GM18507 (cell line): ENCODE measurements around the gene AXL.
"Not testable (repeated sequence)": the region's sequence is repeated elsewhere in the genome, so short reads cannot be mapped to it uniquely, and the experiment has no call there.

Experiments used
- DNase-seq: peaks from one replicate; pipeline ENCODE4 v3.0.0; 2011; ENCODE audit warnings: low read depth; ENCODE audit not compliant: insufficient read length; ENCODE audit errors: extremely low spot score
- FAIRE-seq: peaks from 2 replicates; lab custom pipeline; 2011; peaks lifted over from hg19 to GRCh38; lab: Jason Lieb, UNC

AXL gene

DNA sequence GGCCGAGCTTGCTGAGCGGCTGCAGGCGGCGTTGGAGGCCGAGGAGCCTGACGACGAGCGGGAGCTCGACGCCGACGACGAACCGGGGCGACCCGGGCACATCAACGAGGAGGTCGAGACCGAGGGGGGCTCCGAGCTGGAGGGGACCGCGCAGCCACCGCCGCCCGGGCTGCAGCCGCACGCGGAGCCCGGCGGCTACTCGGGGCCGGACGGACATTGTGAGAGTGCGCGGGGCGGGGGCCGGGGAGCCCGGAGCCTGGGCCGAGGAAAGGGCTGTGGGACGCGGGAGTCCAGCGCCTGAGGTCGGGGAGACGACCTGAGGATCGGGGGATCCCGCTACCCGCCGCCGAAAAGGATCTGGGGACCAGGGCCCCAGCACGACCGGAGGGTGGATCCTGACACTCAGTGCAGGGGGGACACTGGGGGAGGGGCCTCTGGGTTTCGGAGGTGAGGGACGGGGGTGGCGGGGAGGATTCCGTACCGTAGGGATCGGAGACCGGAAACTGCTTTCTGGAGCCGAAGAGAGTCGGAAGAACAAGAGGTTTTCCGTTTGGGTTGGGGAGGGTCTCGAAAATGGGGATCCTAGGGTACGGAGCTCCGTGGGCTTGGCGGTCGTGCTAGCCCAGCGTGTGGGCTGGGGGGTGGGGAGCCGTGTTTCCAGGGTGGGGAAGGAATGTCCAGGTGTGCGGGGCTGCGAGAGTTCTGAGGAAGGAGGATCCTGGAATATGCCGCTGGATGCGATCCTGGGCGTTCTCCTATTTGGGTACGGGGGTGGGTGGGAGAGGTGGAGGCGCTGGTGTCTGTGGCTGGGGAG is 45.8 kb downstream of the AXL start:
- FAIRE-seq (peak; percentile 42), DNase-seq (no peak)

DNA sequence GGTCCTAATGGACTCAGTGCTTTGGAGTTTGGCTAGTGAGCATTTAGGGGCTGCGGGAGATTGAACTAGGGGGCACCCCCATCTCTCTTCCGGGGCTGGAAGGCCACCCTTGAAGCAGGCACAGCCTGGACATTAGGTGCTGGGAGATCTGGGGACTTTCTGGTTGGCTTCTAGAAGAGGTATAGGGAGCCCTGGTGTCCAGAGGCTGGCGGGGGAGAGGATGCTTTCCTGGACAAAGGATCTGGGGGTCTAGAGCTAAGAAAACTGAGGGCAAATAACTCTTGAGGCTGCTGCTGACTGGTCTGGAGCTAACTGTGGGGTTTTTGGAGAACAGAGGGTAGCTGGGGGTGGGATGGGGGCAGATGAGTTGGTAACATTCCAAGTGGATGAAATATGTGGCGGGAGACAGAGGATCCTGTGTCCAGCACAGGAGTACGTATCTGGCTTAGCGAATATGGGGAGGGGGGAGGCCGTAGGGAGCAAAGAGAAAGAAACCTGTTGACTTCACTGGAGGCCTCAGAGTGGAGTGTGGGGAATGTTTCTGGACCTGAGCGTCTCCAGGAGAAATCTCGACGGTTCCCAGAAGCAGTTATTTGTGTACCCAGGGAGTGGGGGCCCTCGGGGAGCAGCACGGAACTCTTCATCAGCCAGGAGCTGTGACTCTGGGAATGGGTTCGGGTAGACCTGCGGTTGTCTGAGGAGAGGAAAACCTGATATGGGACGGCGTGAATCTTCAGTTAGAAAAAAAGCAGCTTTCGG is 46.6 kb downstream of the AXL start:
- no peak for DNase-seq
- no peak for FAIRE-seq

DNA sequence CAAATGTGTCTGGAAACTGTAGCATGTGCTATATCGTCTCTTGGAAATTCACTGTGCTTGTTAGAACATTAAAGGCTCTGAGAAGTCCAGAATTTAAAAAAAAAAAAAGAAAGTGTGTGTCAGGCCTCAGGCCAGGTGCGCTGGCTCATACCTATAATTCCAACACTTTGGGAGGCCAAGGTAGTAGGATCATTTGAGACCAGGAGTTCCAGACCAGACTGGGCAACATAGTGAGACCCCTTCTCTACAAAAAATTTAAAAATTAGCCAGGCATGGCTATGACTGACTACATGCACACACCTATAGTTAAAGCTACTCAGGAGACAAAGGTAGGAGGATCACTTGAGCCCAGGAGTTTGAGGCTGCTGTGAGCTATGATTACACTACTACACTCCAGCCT is 50.0 kb downstream of the AXL start:
- FAIRE-seq (no peak), DNase-seq (no peak)

DNA sequence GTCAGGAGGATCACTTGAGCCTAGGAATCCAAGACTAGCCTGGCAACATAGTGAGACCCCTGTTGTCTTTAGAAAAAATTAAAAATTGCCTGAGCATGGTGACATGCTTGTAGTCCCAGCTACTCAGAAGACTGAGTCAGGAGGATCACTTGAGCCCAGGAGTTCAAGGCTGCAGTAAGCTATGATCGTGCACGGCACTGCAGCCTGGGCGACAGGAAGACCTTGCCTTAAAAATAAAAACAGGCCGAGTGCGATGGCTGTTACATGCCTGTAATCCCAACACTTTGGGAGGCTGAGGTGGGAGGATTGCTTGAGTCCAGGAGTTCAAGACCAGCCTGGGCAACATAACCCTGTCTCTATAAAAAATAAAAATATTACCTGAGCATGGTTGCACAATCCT is 50.5 kb downstream of the AXL start:
- FAIRE-seq (no peak), DNase-seq (no peak)

DNA sequence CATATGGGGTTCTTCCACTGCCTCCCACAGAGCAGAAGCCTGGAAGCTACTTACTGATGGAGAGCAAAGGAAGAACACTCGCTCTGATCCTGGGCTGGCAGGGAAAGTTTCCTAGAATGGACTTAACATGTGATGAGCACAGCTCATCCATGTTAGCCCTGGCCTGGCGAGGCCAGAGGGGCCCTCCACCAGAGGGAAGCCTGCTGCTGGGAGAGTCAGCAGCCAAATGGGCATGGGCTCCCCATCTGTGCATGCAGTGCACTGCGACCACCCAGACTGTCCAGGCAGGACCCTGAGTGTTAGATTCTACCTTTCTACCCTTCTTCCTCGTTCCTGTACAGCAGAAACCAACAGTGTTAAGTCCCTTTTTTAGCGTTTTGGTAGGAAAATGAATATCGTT is 54.1 kb downstream of the AXL start:
- no peak for DNase-seq
- FAIRE-seq, result no peak

DNA sequence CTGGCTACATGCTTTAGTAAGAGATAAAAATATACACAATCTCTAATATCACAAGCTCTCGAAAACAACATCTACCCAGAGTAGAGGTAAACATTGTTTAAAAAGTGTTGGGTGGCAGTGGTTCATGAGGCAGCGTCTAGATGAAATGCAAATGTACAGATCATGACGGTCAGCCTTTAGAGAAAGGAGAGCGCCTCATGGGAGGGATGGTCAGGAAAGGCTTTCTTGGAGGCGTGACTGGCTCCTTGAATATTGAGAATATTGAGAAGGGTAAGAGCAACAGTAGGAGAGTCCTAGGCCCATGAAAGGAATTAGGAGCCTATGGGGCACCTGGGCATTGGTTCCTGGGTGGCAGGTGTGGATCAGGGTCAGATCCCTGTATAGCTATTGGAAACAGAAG is 55.8 kb downstream of the AXL start:
- DNase-seq (no peak), FAIRE-seq (no peak)

DNA sequence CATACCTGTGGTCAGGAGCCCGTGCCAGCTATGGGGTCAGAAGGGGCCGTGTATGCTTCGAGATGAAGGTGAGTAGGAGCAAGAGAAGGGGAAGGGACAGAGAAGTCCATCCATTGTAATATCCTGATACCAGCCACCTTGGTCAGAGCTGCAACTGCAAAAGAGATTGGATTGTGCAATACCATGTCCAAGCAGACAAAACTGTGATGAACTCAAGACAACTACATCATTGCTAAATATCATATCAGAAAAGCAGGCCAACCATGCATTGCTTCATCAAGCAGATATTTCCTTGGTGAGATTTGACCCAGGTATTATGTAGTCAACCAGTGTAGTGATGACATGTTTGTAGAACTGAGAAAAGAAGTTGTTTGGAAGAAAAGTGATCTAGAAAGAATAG is 57.2 kb downstream of the AXL start:
- FAIRE-seq, result no peak

DNA sequence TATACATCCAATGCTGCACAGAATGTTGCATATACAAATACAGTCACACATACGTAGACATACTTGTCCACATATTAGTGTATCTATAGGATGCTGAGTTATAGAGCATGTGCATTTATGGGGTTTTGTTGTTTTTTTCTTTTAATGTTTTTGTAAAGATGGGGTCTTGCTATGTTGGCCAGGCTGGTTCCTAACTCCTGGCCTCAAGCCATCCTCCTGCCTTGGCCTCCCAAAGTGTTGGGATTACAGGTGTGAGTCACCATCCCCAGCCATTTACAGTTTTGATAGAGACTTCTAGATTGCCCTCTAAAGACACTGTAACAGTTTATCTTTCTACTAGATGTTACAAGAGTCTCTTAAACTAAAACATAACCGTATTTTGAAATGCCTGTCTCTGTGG is 59.5 kb downstream of the AXL start:
- DNase-seq, result no peak
- FAIRE-seq, result no peak

More for the DNA sequence above, 57.2 kb downstream of the AXL start:
- no peak for DNase-seq

DNA sequence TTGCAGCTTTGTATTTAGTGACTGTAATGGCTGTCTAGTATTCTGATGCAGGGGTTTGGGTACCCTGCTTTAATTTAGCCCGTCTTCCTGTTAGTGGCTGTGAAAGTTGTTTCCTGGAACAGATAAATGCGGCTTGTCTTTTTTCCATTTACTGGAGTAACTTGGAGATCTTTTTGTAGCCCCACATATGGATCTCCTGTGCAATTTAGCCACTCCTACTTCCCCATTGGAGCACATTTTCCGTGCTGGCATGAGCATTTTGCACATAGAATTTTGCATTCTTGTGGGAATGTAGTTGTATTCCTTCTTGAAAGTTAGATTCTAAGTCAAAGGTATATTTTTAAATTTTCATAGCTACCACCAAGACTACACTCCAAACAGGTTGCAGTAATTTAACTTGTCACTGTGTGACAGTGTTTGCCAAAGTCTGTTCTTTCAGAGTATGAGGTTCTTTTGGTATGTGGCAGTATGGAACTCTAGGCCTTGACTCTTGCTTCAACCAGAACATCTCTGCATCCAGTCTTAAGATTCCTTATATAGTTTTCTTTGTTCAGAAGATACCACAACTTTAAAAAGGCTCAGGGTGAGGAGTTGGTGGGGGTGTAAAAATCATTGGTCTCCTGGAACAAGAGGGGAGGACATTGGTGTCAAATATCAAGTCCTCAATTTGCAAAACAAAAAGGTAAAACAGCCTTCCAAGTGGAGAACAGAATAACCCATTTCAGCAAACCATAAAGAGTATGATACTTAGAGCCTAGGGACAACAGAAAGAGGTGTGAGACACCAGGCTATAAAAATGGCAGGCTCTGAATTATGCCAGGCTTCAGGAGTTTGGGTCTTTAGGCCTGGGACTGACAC is 69.9 kb downstream of the AXL start:
- FAIRE-seq (no peak), DNase-seq (no peak)

DNA sequence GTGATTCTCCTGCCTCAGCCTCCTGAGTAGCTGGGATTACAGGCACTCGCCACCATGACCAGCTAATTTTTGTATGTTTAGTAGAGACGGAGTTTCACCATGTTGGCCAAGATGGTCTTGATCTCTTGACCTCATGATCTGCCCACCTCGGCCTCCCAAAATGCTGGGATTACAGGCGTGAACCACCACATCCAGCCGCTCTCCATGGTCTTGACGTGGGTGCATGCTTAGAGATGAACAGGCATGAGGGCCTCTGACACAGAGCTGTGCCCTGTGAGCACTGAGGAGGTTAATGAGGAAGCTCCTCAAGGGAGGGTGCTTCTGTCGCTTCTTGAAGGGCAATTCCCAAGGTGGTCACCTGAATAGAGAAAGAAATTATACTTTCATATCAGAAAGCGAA is 70.8 kb downstream of the AXL start:
- FAIRE-seq, DNase-seq: not testable (repeated sequence)

DNA sequence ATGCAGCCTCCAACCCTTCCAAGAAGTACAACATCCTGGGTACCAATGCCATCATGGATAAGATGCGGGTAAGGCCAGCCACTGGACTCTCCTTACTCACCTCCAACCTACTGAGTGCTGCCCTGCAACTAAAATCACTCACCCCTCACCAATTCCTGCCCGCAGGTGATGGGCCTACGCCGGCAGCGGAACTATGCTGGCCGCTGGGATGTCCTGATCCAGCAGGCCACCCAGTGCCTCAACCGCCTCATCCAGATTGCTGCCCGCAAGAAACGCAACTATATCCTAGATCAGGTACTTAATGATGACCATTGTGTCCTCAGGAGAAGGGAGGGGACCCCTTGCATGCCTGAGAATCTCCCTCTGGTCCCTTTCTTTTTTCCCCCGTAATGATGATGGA is 75.4 kb downstream of the AXL start:
- no peak for DNase-seq

DNA sequence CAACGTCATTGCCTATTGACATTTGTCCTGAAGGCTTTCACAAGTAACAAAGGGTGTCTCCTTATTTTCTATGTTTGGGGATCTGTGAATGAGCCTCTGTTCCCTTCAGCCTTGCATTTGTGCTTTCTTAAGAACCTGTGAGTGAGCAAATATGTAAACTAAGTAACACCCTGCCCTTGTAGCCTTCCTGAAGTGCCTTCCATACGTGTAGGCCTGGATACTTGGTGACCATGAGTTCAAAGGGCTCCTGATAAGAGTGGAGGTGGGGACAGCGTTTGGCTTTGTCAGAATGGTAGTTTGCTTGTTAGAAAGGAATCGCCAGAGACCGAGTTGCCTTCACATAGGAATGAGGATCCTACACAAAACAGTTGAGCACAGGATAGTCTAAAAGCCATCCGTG is 76.5 kb downstream of the AXL start:
- DNase-seq, result no peak
- FAIRE-seq, result no peak

More for the DNA sequence above, 75.4 kb downstream of the AXL start:
- FAIRE-seq, result no peak

DNA sequence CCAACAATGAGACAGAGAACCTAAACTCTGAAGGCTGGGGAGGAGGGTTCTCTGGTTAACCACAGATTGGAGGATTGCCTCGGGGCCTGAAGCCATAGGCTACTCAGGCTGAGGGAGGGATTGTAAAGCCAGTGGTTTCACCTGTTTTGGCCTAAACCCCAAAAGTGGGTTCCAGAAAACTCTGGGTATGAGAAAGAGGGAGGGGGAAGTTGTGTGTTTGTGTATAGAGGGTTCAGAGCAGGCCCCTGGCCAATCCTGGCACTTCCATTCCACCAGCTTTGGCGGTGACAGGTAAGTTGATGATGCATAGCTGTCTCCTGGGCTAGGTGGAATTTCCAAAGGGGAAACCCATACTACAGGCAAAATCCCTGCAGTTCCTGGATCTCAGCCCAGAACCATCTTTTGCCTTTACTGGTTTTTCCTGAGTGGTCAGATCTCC is 77.4 kb downstream of the AXL start:
- DNase-seq (no peak), FAIRE-seq (peak; percentile 9)

DNA sequence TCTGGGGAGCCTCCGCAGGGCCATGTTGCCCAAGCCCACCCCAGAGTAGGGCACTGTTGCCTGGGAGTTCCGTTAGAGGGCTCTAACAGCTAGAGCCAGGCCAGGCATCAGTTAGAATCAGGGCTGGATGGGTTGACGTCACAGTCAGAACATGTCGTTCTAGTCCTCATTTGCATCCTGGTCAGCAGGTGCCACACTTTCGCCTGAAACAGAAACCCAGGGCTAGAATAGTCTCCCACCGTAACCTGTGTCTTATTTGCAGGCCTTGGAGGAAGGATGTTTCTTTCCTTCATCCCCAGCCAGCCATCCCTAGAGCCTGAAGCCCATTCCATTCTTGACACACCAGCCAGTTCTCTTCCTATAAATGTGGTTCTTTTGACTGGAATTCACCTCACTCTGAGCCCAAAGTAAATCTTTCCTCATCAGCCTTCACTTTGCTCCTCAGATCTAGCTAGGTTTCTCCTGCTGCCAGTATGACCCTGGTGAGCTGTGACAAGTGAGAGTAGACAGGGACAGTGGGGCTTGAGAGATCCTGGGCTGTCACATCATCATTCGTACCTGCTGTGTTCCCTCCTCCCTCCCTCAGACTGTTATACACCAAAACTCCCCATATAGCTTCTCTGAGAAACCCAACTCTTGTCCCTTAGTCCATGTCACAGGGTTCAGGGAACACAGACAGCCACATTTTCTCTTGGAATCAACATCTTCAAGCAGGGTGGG is 78.8 kb downstream of the AXL start:
- DNase-seq, result peak; percentile 69
- peak; percentile 98 for FAIRE-seq

DNA sequence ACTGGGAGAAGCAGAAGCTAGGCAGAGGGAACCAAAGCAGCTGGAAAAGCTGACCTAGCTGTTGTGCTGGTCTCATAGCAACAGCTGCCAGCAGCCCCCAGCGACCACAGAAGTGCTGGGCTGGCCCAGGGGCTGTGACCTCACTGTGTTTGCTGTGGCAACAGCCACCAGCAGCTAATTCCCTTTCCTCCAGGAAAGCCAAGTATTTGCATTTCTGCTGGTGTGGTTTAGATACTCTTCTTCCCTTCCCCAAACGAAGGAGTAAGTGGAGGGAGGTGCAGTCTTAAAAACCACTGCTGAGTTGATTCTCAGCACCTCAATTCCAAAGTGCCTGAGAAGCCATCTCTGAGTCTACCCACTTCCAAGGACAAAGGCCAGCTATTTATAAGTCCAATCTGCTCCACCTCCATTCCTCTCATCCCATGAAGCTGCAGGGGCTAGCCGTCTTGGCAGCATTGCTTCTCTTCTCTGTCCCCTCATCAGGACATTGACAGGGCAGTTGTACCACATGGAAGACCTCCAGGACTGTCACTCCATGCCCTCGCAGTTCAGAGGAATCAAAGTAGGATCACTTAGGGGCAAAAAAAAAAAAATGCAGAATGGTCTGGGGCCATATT is 79.4 kb downstream of the AXL start:
- FAIRE-seq, result peak; percentile 72
- no peak for DNase-seq

DNA sequence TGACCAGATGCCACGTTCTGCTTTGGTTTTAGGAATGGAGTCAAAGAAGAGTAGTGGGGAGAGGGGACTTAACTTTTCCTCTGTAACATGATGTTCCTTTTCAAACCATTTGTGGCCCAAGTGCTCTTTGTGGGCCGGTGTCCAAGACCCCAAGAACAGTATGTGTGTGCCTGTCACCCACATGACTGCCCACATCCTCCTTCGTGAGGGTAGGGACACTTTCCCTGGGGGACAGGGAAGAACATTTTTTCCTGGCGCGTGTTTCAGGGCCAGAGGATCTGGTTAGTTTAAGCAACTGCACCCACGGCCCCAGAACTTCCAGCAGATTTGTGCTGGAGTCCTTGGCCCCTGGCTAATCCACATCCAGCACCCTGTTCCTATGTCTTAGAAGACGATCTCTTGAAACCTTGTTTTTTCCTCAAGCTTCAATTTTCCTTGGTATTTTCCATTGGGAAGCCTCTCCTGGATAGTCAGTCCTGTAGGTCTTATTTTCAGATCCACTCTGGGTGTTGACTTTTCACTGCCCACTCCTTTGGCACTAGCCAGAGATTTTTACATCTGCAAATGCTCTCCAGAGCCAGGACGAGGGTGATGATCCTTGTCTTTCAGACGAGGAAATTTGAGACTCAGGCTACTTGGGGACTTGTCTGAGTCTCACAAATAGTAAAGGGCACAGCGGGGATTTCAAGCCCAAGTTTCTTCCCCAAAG is 80.2 kb downstream of the AXL start:
- DNase-seq, result no peak
- FAIRE-seq, result no peak

DNA sequence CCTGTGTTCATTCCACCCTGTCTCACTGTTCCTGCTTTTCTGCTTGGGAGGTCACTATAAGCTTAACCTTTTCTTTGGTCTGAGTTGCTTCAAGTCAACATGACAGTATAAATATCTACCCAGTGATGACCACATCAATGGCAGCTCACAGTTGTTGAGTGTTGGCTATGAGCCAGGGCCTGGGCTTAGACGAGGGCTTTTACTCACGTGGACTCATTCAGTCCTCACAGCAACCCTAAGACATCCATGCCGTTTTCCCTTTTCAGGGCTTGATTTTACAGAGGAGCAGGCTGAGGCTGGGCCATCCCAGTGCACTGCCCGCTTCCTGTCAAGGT is 80.7 kb downstream of the AXL start:
- no peak for FAIRE-seq
- no peak for DNase-seq

DNA sequence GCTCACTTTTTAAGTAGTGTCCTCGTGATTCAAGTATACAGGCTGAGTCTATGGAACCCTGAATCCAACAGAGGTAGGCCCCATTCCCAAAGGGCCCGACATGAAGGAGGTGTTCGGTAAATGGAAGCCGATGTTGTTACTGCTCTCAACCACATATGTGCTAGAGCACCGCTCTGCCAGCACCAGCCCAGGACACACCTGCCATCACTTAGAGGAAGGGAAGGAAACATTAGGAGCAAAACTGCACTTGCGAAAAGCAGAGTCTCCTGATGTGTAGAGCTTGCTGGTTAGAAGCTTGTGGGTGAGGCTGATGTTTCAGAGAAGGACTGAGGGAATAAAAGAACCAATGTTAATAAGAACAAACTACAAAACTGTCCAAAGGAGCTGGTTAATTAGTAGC is 81.5 kb downstream of the AXL start:
- DNase-seq, result no peak
- FAIRE-seq, result no peak
